GM19328 (cell line): ENCODE measurements around the gene SUFU.
"Not testable (repeated sequence)": the region's sequence is repeated elsewhere in the genome, so short reads cannot be mapped to it uniquely, and the experiment has no call there.

ENCODE experiments used
- ATAC-seq: cut with Tn5 transposase; IDR thresholded peaks from one replicate; pipeline ENCODE4 v1.9.1; 2021; ENCODE audit warnings: mild to moderate bottlenecking, moderate library complexity; ENCODE audit not compliant: unreplicated experiment

The SUFU gene

DNA sequence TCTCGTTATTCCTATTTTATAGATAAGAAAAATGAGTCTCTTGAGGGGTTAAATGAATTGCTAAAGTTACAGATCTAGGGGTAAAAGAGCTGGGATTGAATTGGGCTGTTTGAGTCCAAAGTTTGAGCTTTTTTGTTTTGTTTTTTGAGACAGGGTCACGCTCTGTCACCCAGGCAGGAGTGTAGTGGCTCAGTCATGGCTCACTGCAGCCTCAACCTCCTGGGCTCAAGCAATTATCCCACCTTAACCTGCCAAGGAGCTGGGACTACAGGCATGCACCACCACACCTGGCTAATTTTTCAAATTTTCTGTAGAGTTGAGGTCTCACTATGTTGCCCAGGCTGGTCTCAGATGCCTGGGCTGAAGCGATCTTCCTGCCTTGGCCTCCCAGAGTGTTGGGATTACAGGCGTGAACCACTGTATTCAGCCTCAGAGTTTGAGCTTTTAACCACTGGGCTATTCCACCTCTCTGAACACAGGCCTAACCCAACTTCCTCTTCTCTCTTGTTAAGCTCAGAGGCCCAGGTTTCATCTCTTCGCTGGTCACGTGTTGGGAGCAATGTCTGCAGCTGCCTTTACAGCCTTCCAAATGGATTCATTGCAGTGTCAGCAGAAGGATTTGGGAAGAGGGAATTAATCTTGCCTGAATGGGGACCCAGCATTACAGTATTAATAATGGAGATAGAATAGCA, 8.0 kb downstream of the SUFU start:
- no peak for ATAC-seq

DNA sequence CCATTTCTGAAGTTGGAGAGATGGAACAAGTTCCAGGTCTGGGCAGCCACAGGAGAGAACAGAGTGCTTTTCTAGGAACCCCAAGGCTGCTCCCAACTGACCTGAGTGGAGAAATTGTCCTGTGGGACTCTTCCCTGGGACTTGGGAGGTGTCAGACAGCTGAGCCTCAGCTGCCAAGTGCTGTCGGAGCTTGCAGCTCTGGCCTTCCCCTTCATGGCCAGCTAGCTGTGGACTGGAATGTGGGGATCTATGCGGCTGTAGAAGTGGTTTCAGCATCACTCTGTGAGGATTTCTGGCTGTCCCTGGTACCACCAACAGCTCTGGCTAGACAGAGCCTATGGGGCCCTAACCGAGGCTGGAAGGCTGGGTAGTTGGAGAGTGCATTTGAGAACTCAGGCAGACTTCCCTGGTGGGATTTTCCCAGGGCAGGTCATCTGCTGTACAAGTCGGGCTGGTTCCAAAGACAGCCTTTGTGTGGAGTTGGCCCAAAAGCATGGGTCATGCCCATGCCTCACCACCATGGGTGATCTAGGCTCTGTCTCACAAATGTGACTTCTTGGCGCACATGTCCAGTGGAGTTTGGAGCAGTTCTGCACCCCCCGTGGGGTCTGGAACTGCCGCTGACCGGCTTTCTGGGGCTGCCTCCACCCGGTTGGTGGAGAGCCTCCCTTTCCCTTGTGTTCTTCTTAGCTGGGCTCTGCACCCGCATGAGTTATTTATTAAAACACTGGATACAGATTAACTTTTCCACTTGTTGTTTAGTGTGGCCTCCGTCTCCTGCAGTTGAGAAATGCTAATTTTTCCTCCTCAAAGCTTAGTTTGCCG, 10.9 kb downstream of the SUFU start:
- ATAC-seq, result no peak

DNA sequence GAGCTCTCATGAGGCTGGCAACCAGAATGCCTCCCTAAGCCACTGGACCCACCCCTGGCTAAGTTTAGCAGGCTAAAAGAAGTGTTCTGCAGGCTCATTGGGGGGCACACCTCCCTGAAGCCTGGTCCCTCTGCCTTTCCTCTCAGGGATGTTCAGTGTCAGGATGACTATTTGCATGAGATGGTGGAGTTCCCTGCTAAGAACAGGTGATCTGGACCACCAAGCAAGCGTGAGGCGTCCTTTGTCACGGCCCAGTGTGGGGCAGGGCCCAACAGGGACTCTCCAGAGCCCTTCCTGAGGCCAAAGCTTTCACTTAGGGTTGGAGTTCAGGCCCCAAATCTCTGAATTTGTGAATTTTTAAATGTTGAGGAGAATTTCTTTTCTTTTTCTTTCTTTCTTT, 12.0 kb downstream of the SUFU start:
- ATAC-seq, result no peak

DNA sequence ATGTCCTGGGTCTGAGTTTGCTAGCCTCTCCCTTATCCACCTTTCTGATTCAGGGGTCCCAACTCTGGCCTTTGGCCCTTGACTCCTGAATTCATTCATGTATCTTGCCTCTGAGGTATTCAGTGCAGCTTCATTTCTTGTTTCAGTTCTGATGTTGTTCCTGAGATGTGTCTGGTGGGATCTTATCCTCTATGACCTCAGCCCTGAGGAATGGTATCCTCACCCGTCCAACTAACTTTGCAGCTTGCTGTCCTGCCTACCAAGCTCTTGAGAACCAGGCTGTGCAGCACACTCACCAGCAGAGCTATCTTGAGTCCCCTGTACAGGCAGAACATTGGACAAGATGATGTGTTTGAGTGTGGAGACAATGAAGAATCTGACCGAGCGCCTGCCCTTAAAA, 13.8 kb downstream of the SUFU start:
- ATAC-seq, result no peak

DNA sequence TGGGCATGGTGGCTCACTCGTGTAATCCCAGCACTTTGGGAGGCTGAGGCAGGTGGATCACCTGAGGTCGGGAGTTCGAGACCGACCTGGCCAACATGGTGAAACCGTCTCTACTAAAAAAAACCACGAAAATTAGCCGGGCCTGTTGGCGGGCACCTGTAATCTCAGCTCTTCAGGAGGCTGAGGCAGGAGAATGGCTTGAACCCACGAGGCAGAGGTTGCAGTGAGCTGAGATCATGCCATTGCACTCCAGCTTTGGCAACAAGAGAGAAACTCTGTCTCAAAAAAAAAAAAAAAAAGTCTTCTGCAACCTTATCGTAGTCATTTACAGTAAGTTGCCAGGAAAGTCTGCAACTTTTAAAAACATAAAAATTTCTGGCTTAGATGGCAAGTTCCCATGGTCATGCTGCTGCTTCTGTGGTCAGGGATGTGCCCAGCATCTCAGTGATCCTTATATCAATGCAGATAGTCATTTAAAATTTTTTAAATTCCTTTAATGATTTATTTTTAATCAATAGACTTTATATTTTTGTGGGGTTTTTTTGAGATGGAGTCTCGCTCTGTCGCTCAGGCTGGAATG, 15.6 kb downstream of the SUFU start:
- ATAC-seq, result no peak

DNA sequence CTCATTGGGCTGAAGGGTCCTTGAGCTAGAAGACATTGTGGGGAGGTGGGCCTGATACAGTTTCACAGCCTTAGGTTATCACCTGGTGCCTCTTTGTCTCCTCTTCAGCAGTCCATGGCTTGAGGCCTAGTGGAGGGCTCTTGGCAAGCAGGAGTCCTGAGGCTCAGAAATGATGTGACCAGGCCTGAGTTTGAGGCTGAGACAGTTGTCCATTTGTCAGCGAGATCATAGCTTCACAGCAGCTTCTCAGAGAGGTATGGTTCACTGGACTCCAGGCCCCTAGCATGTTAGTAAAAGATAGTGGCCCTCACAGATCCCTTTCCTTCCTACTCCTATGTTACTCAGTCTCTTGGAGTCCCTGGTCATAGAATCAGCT, 19.1 kb downstream of the SUFU start:
- no peak for ATAC-seq

DNA sequence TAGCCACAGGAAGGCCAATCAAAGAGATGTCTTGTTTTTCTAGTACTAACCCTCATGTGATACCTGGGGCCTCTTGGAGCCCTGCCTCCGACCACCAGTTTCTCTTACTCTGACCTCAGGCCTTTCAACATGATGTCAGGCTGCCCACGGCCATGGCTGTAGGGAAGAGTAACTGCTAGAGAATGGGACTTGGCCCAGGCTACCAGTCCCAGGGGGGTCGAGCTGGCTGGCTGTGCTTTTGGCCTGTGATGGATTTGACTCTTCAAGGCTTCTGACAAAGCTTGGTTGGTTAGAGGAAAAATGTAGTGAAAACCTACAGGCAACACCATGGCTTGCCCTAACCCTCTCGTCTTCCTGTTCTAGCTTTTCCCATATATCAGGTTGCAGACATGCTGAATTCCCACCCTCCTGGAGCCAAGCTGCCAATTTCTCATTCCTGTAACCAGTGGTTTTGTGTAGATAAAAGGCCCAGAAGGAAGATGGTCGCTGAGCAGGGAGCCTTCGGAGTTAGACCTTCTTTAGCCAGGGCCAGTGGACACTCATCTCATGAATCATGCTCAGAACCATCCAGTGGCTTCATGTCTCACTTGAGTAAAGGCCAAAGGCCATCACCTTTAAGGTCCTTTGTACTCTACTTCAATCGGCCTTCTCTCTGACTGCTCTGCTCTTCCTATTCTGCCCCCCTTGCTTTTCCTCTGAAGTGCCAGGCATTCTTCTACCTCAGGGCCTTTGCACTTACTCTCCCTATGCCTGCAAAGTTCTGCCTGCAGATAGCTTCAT, 19.7 kb downstream of the SUFU start:
- no peak for ATAC-seq

DNA sequence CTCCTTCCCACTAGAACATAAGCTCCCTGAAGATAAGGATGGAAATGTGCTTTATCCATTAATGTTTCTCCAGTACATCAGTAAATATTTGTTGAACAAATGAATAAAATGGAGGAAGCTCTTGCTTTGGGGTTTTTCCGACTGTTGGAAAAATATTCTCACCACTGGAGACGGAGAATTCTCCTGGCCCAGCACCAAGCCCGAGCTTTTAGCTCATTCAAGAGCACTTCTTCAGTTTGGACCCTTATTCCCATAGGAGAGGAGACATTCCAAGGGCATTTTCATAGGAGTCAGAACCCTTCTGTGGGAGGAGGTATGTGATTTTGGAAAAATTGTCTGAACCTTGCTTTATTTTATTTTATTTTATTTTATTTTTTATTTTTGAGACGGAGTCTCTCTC, 21.0 kb downstream of the SUFU start:
- no peak for ATAC-seq

DNA sequence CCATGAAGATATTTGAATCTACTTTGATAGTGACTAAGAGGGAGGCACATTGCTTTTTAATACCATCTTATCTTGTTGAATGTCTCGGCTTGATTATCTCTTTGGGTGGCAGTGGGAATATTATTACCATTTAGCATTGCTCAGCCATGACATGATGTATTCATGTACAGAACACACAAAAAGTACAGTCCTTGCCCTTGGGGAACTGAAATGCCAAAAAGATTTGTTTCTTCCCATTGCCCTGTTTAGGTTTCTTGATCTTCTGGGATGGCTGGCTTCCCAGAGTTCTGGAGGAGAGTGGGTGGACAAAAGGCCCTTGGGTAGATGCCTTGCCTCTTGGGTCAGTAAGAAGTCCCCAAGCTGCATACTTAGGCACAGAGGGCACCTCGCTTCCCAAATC, 23.8 kb downstream of the SUFU start:
- ATAC-seq, result no peak

DNA sequence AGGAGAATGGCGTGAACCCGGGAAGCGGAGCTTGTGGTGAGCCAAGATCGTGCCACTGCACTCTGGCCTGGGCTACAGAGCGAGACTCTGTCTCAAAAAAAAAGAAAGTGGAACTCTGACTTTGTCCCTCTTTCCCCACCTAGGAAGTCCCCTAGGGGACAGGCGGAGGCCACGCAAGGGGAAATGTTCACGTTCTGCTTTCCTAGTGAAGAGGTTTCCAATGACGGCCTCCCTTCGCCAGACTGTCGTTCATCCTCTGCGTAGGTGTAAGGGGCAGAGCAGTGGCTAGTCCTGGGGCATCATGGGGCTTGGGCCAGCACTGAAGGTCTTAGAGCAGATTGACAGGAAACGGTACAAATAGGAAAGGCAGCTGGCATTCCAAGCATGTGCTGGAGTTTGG, 30.6 kb downstream of the SUFU start:
- ATAC-seq, result no peak

DNA sequence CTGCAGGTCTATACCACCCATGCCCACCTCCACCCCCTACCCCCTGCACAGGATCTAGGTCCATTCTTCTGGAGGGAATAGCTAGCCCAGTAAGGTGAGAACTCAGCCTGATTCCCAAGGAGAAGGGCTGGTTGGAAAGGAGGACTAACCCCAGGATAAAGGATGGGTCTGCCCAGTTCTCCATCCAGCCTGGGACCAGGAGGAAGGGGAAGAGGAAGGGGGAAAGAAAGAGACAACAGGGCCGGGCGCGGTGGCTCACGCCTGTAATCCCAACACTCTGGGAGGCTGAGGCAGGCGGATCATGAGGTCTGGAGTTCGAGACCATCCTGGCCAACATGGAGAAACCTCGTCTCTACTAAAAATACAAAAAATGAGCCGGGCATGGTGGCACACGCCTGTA, 31.2 kb downstream of the SUFU start:
- not testable (repeated sequence) for ATAC-seq

DNA sequence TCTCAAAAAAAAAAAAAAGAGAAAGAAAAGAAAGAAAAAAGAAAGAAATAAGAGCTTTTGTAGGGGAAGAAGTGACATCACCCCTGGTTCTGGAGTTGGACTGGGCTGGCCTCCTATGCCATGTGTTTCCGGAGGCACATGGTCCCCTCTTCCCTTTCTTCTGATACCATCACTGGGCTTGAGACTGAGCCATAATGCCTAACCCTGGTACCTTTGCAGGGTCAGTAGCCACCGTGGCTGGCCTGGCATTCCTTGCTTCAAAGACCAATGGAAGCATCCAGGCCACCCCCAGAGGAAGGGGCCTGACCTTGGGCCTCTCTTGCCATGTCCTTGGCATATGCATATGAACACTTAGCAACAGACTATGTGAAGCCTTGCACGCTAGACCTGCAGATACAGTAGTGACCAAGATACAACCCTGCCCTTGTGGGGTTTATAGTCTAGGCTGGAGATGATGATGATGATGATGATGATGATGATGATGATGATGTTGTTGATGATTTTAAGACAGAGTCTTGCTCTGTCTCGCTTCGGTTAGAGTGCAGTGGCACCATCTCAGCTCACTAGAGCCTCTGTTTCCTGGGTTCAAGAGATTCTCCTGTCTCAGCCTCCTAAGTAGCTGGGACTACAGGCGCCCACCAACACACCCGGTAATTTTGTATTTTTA, 31.8 kb downstream of the SUFU start:
- no peak for ATAC-seq

DNA sequence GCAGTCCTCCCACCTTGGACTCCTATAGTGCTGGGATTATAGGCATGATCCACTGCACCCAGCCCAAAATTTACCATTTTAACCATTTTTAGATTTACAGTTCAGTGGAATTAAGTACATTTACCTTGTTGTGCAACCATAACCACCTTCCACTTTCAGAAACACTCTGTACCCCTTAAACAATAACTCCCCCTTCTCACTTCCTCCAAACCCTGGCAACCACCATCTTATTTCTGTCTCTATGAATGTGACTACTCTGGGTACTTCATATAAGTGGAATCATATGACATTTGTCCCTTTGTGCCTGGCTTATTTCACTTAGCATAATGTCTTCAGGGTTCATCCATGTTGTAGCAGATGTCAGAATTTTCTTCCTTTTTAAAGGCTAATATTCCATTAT, 33.6 kb downstream of the SUFU start:
- no peak for ATAC-seq

DNA sequence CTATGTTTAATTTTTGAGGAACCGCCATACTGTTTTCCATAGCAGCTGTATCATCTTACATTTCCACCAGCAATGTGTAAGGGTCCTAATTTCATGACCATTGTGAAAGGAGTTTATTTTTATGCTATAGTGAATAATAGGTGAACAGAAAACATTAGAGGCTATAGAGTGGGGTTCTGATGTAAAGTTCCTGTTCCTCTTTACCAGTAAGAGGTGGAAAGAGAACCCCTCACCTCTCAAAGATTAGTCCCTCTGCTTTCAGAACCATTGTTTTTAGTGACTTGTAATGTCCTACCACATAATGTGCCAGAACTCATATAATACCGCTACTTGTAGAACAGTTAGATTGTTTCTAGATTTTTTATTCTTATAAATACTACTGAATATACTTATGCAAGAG, 34.2 kb downstream of the SUFU start:
- no peak for ATAC-seq

DNA sequence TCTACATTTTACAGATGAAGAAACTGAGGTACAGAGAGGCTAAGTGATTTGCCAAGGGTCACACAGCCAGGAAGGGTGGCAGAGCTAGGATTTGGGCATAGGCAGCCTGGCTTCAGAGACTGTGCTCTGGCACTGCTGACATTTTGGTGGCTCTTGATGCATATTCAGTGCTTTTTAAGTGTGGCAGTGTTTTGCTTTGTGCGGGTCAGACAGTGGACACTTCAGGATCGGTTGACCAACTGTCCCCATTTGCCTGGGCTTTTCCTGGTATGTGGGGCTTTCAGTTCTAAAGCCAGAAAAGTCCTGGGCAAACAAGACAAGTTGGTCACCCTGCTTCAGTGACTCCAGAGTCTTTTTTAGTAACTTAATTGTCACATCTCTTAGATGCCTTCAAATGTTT, 35.0 kb downstream of the SUFU start:
- ATAC-seq, result no peak

DNA sequence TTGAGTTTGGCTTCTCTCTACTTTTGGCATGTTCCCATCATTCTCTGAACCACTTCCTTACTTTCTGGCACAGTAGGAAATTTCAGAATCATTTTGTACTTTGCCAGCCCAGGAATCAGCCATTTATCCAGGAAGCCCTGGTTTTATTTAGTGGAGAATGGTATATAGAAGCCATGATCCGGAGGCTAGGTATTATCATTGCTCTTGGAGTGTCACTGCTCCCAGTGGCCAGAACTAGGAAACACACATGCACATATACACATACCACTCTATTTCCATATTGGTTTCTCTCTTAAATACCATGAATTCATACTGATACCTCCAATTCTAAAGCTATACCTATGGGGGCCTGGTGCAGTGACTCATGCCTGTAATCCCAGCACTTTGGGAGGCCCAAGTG, 36.3 kb downstream of the SUFU start:
- ATAC-seq, result no peak

DNA sequence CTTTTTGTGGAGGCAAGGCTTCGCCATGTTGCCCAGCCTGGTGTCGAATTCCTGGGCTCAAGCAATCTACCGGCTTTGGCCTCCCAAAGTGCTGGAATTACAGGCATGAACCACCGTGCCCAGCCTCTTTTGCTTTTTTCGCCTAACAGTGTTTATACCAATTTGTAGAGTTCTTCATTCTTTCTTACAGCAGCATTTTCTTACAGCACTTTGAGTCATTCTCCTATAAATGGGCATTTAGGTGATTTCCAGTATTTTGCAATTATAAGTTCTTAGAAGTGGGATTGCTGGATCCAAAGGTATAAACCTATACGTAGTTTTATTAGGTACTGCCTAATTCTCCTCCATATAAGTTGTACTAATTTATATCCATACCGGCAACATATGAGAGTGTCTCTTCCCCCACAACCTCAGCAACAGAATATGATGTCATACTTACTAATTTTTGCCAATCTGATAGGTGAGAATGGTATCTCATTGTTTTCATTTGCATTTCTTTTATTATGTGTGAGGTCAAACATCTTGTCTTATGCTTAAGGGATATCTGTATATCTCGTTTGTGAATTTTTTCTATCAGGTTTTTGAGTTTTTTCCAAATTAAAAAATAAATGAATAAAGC, 39.1 kb downstream of the SUFU start:
- no peak for ATAC-seq

DNA sequence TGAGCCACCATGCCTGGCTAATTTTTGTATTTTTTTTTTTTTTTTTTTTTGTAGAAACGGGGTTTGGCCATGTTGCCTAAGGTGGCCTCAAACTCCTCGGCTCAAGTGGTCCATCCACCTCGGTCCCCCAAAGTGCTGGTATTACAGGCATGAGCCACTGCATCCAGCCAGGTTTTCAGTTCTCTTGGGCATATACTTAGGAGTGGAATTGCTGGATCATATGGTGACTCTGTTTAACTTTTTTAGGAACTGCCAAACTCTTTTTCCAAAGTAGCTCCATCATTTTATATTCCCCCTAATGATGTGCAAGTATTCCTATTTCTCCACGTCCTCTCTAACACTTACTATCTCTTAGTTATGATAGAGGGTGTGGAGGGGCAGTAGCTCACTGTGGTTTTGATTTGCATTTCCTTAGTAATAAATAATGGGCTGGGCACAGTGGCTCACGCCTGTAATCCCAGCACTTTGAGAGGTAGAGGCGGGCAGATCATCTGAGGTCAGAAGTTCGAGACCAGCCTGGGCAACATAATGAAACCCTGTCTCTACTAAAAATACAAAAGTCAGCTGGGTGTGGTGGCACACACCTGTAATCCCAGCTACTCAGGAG, 41.6 kb downstream of the SUFU start:
- ATAC-seq, result no peak

DNA sequence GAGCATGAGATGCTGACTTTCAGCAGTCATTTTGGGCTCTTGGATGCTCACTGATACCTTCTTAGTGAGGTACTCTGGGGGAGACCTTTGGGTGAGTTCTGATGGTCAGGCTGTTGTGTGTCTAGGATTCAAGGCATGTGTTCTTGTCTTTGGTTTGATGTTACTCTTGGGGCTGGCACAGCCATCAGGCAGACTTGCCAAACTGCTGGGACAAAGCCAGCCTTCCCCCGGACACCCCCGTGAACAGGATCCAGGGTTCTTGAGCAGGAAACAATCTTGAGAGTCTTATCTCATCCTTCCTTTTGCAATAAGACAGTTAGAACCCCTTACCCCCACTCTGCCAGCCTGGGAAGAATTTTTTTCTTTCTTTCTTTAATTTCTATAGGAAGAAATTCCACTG, 42.2 kb downstream of the SUFU start:
- no peak for ATAC-seq
